ENCODE measurements around the gene HPCA.

- TF ChIP-seq CTCF (IDR thresholded peaks at IDR 0.05) (no peak), POLR2A (IDR thresholded peaks at IDR 0.05) (no peak)
Observed at GRCh38 chr1:32881291-32881690, 5.0 kb upstream of the HPCA start.

Data from esophagus squamous epithelium (tissue), 4 donors.